HG03064 (cell line): Measurements from ENCODE around the gene TMEM92.
"Not testable (repeated sequence)": the region's sequence is repeated elsewhere in the genome, so short reads cannot be mapped to it uniquely, and the experiment has no call there.

Source experiments
- ATAC-seq: cut with Tn5 transposase; IDR thresholded peaks from one replicate; pipeline ENCODE4 v1.9.1; 2021; ENCODE audit warnings: low read depth; ENCODE audit not compliant: unreplicated experiment

Gene TMEM92

GRCh38 chr17:50297407-50297865 is 23.2 kb downstream of the TMEM92 start:
- ATAC-seq: no peak

DNA sequence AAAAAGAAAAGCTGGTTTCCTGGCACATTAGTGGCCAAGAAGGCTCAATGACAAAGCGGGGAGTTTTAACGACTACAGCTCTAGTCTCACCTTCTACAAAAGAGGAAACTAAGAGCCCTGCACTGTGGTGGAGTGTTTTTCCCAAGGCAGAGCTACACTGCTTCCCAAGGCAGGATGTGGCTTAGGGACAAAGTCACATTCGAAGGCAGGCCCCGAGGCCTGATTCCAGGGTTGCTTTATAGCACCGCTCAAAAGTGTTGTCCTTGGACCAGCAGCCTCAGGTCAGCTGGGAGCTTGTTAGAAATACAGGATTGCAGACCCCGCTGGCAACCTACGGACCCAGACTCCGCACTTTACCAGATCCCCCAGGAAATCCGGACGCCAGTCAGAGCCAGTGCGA is 23.8 kb downstream of the TMEM92 start:
- ATAC-seq: no peak

DNA sequence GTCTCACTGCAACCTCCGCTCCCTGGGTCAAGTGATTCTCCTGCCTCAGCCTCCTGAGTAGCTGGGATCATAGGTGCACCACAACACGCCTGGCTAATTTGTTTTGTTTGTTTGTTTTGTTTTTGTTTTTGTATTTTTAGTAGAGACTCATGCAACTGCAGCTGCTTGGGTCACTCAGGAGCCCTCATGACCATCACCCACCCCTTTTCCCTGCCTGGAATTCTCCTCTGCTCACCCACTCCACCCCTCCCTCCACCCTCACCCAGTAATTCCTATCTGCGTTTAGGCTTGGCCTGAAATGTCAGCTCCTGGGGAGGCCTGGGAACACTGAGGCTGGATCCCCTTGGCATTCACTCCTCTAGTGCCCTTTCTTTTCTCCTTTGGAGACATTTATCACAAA is 25.5 kb downstream of the TMEM92 start:
- no peak for ATAC-seq

GRCh38 chr17:50300824-50301223 is 26.6 kb downstream of the TMEM92 start:
- ATAC-seq: not testable (repeated sequence)

GRCh38 chr17:50301891-50302584 is 27.8 kb downstream of the TMEM92 start:
- no peak for ATAC-seq

GRCh38 chr17:50303051-50303450 is 28.8 kb downstream of the TMEM92 start:
- no peak for ATAC-seq

DNA sequence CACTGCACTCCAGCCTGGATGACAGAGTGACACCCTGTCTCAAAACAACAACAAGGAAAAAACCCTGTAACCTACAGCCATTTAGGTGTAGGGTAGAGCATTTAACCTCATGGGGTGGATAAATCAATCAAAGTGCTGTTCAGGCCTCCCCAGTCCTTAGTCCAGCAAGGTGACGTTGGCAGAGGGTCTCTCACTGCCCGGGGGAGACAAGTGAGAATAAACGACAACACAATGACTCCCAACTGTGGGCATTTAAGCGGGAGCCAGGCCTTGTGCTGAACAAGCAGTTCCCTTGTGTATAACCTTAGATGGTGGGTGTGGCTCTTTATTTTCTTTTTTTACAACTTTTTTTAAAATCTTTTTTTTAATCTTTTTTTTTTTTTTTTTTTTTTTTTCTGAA is 29.3 kb downstream of the TMEM92 start:
- no peak for ATAC-seq

DNA sequence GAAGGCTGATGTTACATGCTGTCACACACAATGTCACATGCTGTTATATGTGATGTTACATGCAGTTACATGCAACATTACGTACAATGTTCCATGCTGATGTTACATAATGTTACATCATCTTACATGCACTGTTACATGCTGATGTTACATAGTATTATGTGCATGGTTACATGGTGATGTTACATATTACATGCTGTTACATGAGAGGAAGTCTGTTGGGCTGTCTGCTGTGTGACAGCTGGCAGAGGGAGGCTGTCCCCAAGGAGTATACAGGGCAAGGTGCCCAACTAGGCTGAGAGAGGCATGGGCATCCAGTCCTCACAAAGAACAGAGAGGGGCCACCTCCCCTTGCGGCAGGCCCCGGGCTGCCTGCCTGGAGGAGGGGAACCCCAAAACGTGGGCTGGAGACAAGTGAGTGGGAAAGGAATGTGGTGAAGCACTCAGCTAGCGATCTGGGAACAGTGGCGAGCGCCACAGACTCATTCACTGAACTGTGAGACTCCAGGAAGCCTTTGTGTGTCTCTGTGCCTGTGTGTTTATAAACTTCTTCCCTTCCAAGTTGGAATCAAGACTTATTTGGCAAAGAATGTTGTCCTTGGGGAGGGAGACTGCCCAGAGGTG is 30.6 kb downstream of the TMEM92 start:
- no peak for ATAC-seq

GRCh38 chr17:50307654-50308053 is 33.4 kb downstream of the TMEM92 start:
- ATAC-seq: no peak

- no peak for ATAC-seq
These were observed 34.4 kb downstream of the TMEM92 start for GRCh38 chr17:50308666-50309065.

- no peak for ATAC-seq
These were observed 36.3 kb downstream of the TMEM92 start for GRCh38 chr17:50310455-50311111.

DNA sequence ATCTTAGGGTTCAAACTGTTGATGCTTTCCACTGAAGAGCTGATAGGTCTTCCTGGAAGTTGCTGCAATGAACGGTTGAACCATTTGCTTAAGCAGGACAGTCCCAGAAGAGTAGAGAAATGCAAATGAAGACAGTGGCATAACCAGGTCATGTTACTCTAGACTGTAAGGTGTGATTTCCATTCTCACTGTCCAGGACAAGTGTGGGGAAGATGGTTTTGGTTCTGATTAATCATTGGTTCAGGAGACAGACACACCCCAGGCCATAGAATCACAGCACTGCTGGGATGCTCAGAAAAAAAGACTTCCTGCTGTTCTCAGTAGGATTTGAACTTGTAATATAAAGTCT is 36.8 kb downstream of the TMEM92 start:
- no peak for ATAC-seq

- ATAC-seq: no peak
These were observed 37.2 kb downstream of the TMEM92 start for GRCh38 chr17:50311483-50311882.

- ATAC-seq: no peak
These were observed 38.0 kb downstream of the TMEM92 start for GRCh38 chr17:50312308-50312707.

DNA sequence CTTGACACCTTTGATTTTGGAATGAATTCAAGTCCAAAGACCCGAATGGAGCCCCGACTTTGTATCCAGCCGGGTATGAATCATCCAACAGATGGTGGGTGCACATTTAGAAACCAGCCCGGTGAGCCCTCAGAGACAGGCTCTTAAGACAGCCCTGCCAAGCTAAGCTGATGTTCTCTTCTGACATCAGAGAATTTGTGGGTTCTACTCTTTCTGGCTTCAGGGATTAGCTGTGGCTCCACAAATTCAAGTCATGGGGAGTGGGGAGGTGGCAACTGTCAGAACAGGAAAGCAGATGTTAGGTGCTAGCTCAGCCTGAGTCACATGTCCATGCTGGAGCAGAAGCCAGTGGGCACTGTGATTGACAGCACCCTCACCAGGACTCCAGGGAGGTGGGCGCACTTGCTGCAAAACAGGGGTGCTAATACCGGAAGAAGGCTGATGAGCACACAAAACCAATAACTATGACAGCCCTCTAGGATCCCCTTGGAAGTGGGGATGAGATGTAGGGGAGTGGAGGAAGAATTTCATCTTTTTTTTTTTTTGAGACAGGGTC is 40.3 kb downstream of the TMEM92 start:
- ATAC-seq: no peak

GRCh38 chr17:50316016-50316587 is 41.8 kb downstream of the TMEM92 start:
- ATAC-seq: no peak

DNA sequence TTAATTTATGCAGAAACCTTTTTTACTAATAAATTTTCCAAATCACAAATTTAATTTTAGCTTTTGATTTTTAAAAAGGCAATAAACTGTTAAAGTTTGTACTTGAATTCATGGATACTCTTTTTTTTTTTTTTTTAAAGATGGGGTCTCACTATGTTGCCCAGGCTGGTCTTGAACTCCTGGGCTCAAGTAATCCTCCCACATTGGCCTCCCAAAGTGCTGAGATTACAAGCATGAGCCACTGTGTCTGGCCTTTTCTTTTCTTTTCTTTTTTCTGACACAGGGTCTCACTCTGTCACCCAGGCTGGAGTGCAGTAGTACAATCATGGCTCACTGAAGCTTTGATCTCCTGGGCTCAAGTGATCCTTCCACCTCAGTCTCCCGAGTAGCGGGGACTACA is 42.4 kb downstream of the TMEM92 start:
- not testable (repeated sequence) for ATAC-seq

DNA sequence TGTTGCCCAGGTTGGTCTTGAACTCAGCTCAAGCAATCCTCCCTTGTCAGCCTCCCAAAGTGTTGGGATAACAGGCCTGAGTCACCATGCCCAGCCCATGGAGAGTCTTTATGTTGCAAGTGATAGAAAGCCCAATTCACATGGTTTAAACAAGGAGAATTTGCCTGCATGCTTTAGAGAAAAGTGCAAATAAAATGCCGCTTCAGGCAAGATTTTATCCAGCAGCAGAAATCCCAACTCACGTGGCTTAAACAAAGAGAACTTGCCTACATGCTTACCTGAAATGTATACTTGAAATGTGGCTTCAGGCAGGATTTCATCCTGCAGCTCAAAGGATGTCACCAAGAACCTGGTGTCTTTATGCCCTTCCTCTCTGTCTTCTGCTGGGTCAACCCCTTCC is 42.9 kb downstream of the TMEM92 start:
- no peak for ATAC-seq

GRCh38 chr17:50318501-50319285 is 44.4 kb downstream of the TMEM92 start:
- ATAC-seq: no peak

GRCh38 chr17:50319306-50320004 is 45.2 kb downstream of the TMEM92 start:
- ATAC-seq: no peak
